Prostate gland (tissue), 2 donors: Measurements from ENCODE around the gene TMEM108. TPM values are rescaled to one million over a fixed set of nuclear protein-coding genes. Genes with fewer than 3 reads are reported as not detected.

ENCODE experiments used
- DNase-seq: peaks from one replicate; pipeline ENCODE4 v3.0.0-alpha.2; 2019; ENCODE audit warnings: low spot score
- H3K27ac ChIP-seq, 2 donors: fragments of 200-600 bp; sonication (generic); 2 replicates each; pipeline ENCODE4 v1.5.1; 2017 to 2019
- H3K27me3 ChIP-seq: fragments of 200-600 bp; sonication (generic); replicated peaks from 2 replicates; pipeline ENCODE4 v1.5.1; 2019; ENCODE audit not compliant: insufficient read depth
- H3K36me3 ChIP-seq, 2 donors: fragments of 200-600 bp; sonication (generic); 1 replicate in 1 of 2; 2 replicates in 1 of 2; pipeline versions ENCODE4 v1.5.1 to v1.8.1; 2017 to 2019
- H3K4me1 ChIP-seq: fragments of 200-600 bp; sonication (generic); replicated peaks from 2 replicates; pipeline ENCODE4 v1.5.1; 2019
- H3K4me3 ChIP-seq, 2 donors: fragments of 200-600 bp; sonication (generic); 2 replicates each; pipeline ENCODE4 v1.5.1; 2017 to 2019
- H3K9me3 ChIP-seq: fragments of 200-600 bp; sonication (generic); 2 replicates; pipeline ENCODE4 v1.5.1; 2017
- POLR2A ChIP-seq: fragments of 450-650 bp; IDR thresholded peaks from one replicate; pipeline ENCODE4 v1.6.1; 2016; ENCODE audit warnings: antibody characterized with exemption, mild to moderate bottlenecking
- POLR2AphosphoS5 ChIP-seq: sonication (generic); formaldehyde crosslinking; IDR thresholded peaks from one replicate; pipeline ENCODE4 v1.6.1; 2017; ENCODE audit warnings: antibody characterized with exemption
- WGBS: methylation state at CpG from one replicate; pipeline ENCODE4 v1.1.5; 2018; 5-methylcytosine and 5-hydroxymethylcytosine counted together
- intact Hi-C: fragments of 100-400 bp; cut with DNase I; formaldehyde crosslinking; loops from one replicate; pipeline ENCODE4 v1.14.2; 2022
- total RNA-seq, 2 donors: library from RNA; depleted of rRNA; stranded (reverse); fragments of >200 nt; gene quantifications; one replicate each; pipeline ENCODE4 v1.1.0, GENCODE V29; 2016
- TF ChIP-seq, protein P1 (sequence below), 4 experiments: fragments of 200-600 bp in 2 of 4; fragments of 450-650 bp in 2 of 4; sonication (generic) in 2 of 4; IDR thresholded peaks; 1 replicate in 3 of 4; 2 replicates in 1 of 4; pipeline ENCODE4 v1.5.1; 2016 to 2019; ENCODE audit warnings: antibody characterized with exemption in 4 of 4, mild to moderate bottlenecking in 2 of 4, moderate library complexity in 2 of 4

TMEM108 gene
- total RNA-seq, 2 donors from 2014 or later, result 8.1 TPM; not detected in 1

DNA sequence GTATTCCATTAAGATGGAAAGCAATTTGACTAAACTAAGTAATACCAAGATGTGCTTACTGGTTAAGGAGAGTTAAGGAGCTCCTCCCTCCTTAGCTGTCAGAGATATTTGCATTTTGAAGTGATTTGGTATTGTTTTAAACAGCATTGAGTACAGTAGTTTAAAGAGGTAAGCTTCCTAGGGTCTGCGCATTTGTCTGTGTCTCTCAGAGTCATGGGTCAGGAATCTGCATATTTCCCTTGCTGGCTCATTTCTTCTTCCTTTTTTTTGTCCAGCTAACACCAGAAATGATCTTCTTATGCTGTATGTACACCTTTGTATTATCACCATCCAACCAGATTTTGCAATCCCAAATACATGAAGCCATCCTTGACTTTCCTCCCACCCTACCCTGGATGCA, 198.7 kb downstream of the TMEM108 start:
- intact Hi-C loops, result no loop called here
- 97% methylated on average over 1 of the region's 1 CpG for whole genome bisulfite sequencing
- no peaks in the 10 kb centered on the region for H3K27me3 ChIP-seq

DNA sequence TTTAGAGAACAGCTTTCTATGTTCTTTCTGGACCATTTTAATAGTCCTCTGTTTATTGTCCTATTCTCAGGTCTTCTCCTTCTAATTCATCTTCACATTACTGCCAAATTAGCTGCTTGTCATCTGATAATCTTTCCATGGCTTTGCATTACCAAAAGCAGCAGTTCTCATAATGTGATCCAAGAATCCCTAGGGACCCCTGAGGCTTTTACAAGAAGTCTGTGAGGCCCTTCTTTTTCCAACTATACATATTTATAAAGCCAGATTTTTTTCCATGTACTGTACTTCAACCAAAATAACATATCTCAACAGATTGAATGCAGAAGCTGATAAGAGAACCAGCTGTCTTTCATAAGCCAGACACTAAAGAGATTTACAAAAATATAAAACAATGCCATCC, 199.2 kb downstream of the TMEM108 start:
- Histone ChIP-seq H3K4me1 (no peaks in the 10 kb centered on the region), H3K36me3 (no peaks in the 10 kb centered on the region), H3K27ac (no peak overlapping the region), H3K4me3 (no peak overlapping the region), H3K27me3 (no peaks in the 10 kb centered on the region), H3K9me3 (no peaks in the 10 kb centered on the region)
- intact Hi-C loops, result no loop called here
- DNase-seq, result no peak
- TF ChIP-seq POLR2A (no peak), POLR2AphosphoS5 (no peak)
- TF ChIP-seq, protein P1, sequence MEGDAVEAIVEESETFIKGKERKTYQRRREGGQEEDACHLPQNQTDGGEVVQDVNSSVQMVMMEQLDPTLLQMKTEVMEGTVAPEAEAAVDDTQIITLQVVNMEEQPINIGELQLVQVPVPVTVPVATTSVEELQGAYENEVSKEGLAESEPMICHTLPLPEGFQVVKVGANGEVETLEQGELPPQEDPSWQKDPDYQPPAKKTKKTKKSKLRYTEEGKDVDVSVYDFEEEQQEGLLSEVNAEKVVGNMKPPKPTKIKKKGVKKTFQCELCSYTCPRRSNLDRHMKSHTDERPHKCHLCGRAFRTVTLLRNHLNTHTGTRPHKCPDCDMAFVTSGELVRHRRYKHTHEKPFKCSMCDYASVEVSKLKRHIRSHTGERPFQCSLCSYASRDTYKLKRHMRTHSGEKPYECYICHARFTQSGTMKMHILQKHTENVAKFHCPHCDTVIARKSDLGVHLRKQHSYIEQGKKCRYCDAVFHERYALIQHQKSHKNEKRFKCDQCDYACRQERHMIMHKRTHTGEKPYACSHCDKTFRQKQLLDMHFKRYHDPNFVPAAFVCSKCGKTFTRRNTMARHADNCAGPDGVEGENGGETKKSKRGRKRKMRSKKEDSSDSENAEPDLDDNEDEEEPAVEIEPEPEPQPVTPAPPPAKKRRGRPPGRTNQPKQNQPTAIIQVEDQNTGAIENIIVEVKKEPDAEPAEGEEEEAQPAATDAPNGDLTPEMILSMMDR (IDR thresholded peaks at IDR 0.05), result no peak

More for the DNA sequence above, 198.7 kb downstream of the TMEM108 start:
- Histone ChIP-seq H3K9me3 (no peaks in the 10 kb centered on the region), H3K4me3 (no peak overlapping the region), H3K4me1 (no peaks in the 10 kb centered on the region), H3K27ac (no peak overlapping the region), H3K36me3 (no peaks in the 10 kb centered on the region)
- TF ChIP-seq, protein P1 (IDR thresholded peaks at IDR 0.05), result no peak
- TF ChIP-seq POLR2AphosphoS5 (no peak), POLR2A (no peak)
- no peak for DNase-seq

DNA sequence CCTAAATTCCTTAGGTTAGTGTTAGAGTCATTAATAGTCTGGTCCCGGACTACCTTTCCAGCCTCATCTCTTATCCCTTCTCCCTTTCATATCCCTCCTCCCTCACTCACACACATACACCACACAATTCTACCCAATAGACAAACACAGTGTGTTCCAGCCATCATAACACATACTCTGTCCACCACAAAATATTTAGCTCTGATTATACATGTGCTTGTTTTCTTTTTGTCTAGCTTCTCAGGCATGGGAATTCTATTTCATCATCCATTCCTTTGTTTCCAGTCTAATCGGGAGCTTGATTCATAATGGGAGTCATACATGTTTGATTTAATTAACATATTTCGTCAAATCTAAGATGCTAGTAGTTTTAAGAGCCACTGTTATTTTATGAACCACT, 199.8 kb downstream of the TMEM108 start:
- H3K27me3 ChIP-seq, result no peaks in the 10 kb centered on the region
- TF ChIP-seq POLR2A (no peak), POLR2AphosphoS5 (no peak)
- TF ChIP-seq, protein P1 (IDR thresholded peaks at IDR 0.05), result no peak
- H3K4me1 ChIP-seq, result no peaks in the 10 kb centered on the region
- no peak overlapping the region for H3K4me3 ChIP-seq
- H3K9me3 ChIP-seq, result no peaks in the 10 kb centered on the region
- 59% methylated on average over 3 of the region's 3 CpGs for WGBS
- no peak overlapping the region for H3K27ac ChIP-seq
- intact Hi-C loops, result no loop called here
- DNase-seq, result no peak
- no peaks in the 10 kb centered on the region for H3K36me3 ChIP-seq

DNA sequence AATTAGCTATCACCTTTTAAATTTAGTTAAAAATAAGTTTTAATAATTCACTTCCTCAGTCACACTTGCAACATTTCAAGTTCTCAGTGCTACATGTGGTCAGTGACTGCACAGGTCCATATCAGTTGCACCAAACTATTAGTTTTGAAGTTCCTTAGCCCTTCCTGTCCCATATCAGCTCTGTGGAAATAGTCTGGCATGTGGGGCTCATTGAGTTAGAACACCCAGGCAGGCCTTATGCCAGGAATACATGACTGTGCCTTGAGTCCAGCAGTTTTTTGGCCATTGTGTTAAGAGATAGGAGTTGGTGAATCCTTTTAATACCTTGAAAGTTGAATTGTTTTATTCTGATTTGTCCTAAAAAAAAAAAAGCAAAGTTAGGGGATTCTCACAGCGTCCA, 207.9 kb downstream of the TMEM108 start:
- H3K4me1 ChIP-seq, result no peaks in the 10 kb centered on the region
- TF ChIP-seq POLR2AphosphoS5 (no peak), POLR2A (no peak)
- TF ChIP-seq, protein P1 (IDR thresholded peaks at IDR 0.05), result no peak
- intact Hi-C loops, result no loop called here

DNA sequence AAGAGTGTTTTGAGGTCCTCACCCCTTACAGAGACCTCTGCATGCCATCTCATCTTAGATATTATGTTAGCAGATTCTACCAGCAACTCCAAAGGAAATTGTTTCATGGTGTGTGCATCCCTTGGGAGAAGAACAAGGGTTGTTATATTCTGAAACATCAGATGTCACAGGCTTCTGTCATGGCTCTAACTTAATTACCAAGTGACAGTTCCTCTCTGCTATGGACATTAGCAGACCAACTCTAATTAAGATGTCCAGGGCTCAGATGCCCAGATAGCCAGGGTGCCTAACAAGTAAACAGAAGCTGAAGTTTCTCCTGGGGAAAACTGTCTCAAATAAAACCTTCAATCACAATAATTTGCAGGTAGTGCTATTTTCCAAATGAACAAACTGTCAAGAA, 208.6 kb downstream of the TMEM108 start:
- Histone ChIP-seq H3K4me1 (no peaks in the 10 kb centered on the region), H3K27me3 (no peaks in the 10 kb centered on the region), H3K36me3 (no peaks in the 10 kb centered on the region), H3K9me3 (no peaks in the 10 kb centered on the region), H3K27ac (no peak overlapping the region), H3K4me3 (no peak overlapping the region)
- DNase-seq, result no peak
- intact Hi-C loops, result no loop called here
- TF ChIP-seq POLR2AphosphoS5, result no peak

More for the DNA sequence above, 207.9 kb downstream of the TMEM108 start:
- H3K4me3 ChIP-seq, result no peak overlapping the region
- H3K27me3 ChIP-seq, result no peaks in the 10 kb centered on the region
- 100% methylated on average over 1 of the region's 1 CpG for WGBS
- DNase-seq, result no peak
- H3K9me3 ChIP-seq, result no peaks in the 10 kb centered on the region
- H3K27ac ChIP-seq, result no peak overlapping the region
- no peaks in the 10 kb centered on the region for H3K36me3 ChIP-seq
